Neuronal stem cell (in vitro differentiated cells): Measurements from ENCODE around the gene RNFT1.
A peak's percentile ranks its signal among the peaks of the same experiment; 100 is the strongest.
"Not testable (repeated sequence)": the region's sequence is repeated elsewhere in the genome, so short reads cannot be mapped to it uniquely, and the experiment has no call there.

ENCODE experiments used
- DNase-seq: peaks from one replicate; pipeline ENCODE4 v3.0.0-alpha.2; 2013; ENCODE audit warnings: low spot score
- H2AFZ ChIP-seq: one replicate; pipeline ENCODE4 v1.6.1; 2013; ENCODE audit warnings: mild to moderate bottlenecking, low read length, inconsistent platforms
- H2AK5ac ChIP-seq: 2 replicates; pipeline ENCODE4 v1.6.1; 2013; ENCODE audit warnings: low read depth, mild to moderate bottlenecking, inconsistent platforms, low read length, moderate library complexity, mixed read lengths
- H2BK120ac ChIP-seq: 2 replicates; pipeline ENCODE4 v1.6.1; 2013; ENCODE audit warnings: low read depth, mild to moderate bottlenecking, inconsistent platforms, low read length, moderate library complexity, mixed read lengths
- H2BK12ac ChIP-seq: one replicate; pipeline ENCODE4 v1.6.1; 2013; ENCODE audit warnings: low read length, inconsistent platforms
- H2BK15ac ChIP-seq: 2 replicates; pipeline ENCODE4 v1.6.1; 2013; ENCODE audit warnings: mild to moderate bottlenecking, low read length, inconsistent platforms, mixed read lengths
- H2BK5ac ChIP-seq: one replicate; pipeline ENCODE4 v1.6.1; 2013; ENCODE audit warnings: inconsistent platforms, mild to moderate bottlenecking, low read length, moderate library complexity
- H3K14ac ChIP-seq: one replicate; pipeline ENCODE4 v1.6.1; 2013; ENCODE audit warnings: low read length, inconsistent platforms
- H3K18ac ChIP-seq: 2 replicates; pipeline ENCODE4 v1.6.1; 2013; ENCODE audit warnings: low read length, inconsistent platforms
- H3K23ac ChIP-seq: 2 replicates; pipeline ENCODE4 v1.6.1; 2013; ENCODE audit warnings: low read depth, mild to moderate bottlenecking, mixed read lengths, low read length, inconsistent platforms; ENCODE audit not compliant: poor library complexity
- H3K27ac ChIP-seq: replicated peaks from 3 replicates; pipeline ENCODE4 v1.5.1; 2013; ENCODE audit warnings: low read length, inconsistent platforms
- H3K27me3 ChIP-seq, 3 experiments: 2 replicates each; pipeline ENCODE4 v1.6.1; 2013; ENCODE audit warnings: low read length in 3 of 3, mild to moderate bottlenecking in 2 of 3, inconsistent platforms in 1 of 3, low read depth in 1 of 3, mixed read lengths in 1 of 3, moderate library complexity in 1 of 3; ENCODE audit not compliant: control insufficient read depth in 3 of 3, insufficient read depth in 3 of 3
- H3K36me3 ChIP-seq, 2 donors: replicated peaks in 1 of 2; 2 replicates each; pipeline ENCODE4 v1.6.1; 2013; ENCODE audit warnings: low read length in 2 of 2; ENCODE audit not compliant: control insufficient read depth in 2 of 2, insufficient read depth in 2 of 2
- H3K4ac ChIP-seq: 2 replicates; pipeline ENCODE4 v1.6.1; 2013; ENCODE audit warnings: inconsistent platforms, mild to moderate bottlenecking, low read length, moderate library complexity
- H3K4me1 ChIP-seq, 2 donors: 1 replicate in 1 of 2; 2 replicates in 1 of 2; pipeline ENCODE4 v1.6.1; 2013; ENCODE audit warnings: low read length in 2 of 2, low read depth in 1 of 2; ENCODE audit not compliant: control insufficient read depth in 2 of 2, insufficient read depth in 1 of 2
- H3K4me2 ChIP-seq: one replicate; pipeline ENCODE4 v1.6.1; 2013; ENCODE audit warnings: mild to moderate bottlenecking, low read length, inconsistent platforms; ENCODE audit not compliant: insufficient read depth, poor library complexity, severe bottlenecking
- H3K4me3 ChIP-seq, 2 donors: 2 replicates each; pipeline ENCODE4 v1.5.1; 2013; ENCODE audit warnings: low read length in 2 of 2, mild to moderate bottlenecking in 2 of 2, inconsistent platforms in 1 of 2, moderate library complexity in 1 of 2
- H3K79me1 ChIP-seq: one replicate; pipeline ENCODE4 v1.6.1; 2013; ENCODE audit warnings: low read depth, mild to moderate bottlenecking, inconsistent platforms, low read length, moderate library complexity
- H3K9ac ChIP-seq: one replicate; pipeline ENCODE4 v1.6.1; 2013; ENCODE audit warnings: mild to moderate bottlenecking, low read depth, low read length, inconsistent platforms; ENCODE audit not compliant: poor library complexity
- H3K9me3 ChIP-seq, 2 donors: replicated peaks in 1 of 2; 2 replicates each; pipeline versions ENCODE3 to v1.6.1; 2013; ENCODE audit warnings: low read length in 2 of 2, mild to moderate bottlenecking in 2 of 2, inconsistent platforms in 1 of 2, low read depth in 1 of 2, mixed read lengths in 1 of 2, moderate library complexity in 1 of 2; ENCODE audit not compliant: control insufficient read depth in 2 of 2, insufficient read depth in 1 of 2
- H4K8ac ChIP-seq: one replicate; pipeline ENCODE4 v1.6.1; 2013; ENCODE audit warnings: low read depth, mild to moderate bottlenecking, inconsistent platforms, low read length, moderate library complexity
- H4K91ac ChIP-seq: one replicate; pipeline ENCODE4 v1.6.1; 2013; ENCODE audit warnings: low read length, low read depth, mild to moderate bottlenecking, inconsistent platforms; ENCODE audit not compliant: poor library complexity
- WGBS, 2 donors: extraction: QIAGEN DNeasy Blood & Tissue Kit; methylation state at CpG; one replicate each; pipeline ENCODE4 v1.1.7; 2013; ENCODE audit warnings: missing lambda C conversion rate in 2 of 2, mixed read lengths in 1 of 2; ENCODE audit not compliant: insufficient read length in 2 of 2, insufficient replicate concordance in 1 of 2; ENCODE audit errors: extremely low coverage in 2 of 2; 5-methylcytosine and 5-hydroxymethylcytosine counted together

RNFT1 gene

DNA sequence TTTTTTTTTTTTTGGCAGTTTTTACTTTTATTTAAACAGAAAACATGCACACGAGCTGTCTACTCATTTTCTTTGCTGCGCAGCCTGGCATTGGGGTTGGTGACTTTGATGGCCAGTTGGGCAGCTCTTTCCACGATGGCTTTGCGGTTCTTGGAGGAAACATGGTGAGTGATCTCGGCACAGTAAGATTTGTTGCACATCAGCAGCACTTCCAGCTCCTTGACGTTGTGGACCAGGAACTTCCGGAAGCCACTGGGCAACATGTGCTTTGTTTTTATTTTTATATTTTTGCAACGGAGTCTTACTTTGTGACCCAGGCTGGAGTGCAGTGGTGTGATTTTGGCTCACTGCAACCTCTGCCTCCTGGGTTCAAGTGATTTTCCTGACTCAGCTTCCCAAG lies 8.9 kb upstream of the RNFT1 start:
- not testable (repeated sequence) for H3K36me3 ChIP-seq, H3K27ac ChIP-seq, H4K8ac ChIP-seq, H3K4me2 ChIP-seq, H3K79me1 ChIP-seq, H3K23ac ChIP-seq, H2AK5ac ChIP-seq, H3K4me3 ChIP-seq, H2BK5ac ChIP-seq, H2BK15ac ChIP-seq, H3K9ac ChIP-seq, H2AFZ ChIP-seq, DNase-seq, H3K9me3 ChIP-seq, H3K18ac ChIP-seq, H3K14ac ChIP-seq, H3K27me3 ChIP-seq, H2BK120ac ChIP-seq, H2BK12ac ChIP-seq, H3K4me1 ChIP-seq, H4K91ac ChIP-seq, H3K4ac ChIP-seq
- no CpG with 5 or more reads among the region's 8 CpGs for WGBS, 2 donors

DNA sequence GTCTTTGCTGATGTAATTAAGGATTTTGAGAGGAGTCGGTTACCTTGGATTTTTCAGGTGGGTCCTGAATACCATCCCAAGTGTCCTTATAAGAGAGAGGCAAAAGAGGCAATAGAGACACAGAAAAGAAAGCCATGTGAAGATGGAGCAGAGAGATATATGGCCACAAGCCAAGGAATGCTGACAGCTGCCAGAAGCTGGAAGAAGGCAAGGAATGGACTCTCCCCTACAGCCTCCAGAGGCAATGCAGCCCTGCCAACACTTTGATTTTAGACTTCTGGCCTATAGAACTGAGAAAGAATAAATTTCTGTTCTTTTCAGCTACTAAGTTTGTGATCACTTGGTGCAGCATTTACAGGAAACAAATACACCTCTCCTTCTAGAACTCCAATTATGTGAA lies 8.2 kb upstream of the RNFT1 start:
- Histone ChIP-seq H3K27me3 (no peaks in the 10 kb centered on the region), H2BK12ac (no peak overlapping the region), H2AFZ (no peak overlapping the region), H3K14ac (no peak overlapping the region), H3K4me3 (no peak overlapping the region), H2BK120ac (no peak overlapping the region), H3K9me3 (no peaks in the 10 kb centered on the region), H3K27ac (no peak overlapping the region), H3K23ac (no peak overlapping the region), H3K18ac (no peak overlapping the region), H4K91ac (no peak overlapping the region), H3K9ac (no peak overlapping the region), H3K4me1 (no peaks in the 10 kb centered on the region), H3K4ac (no peak overlapping the region), H3K79me1 (no peaks in the 10 kb centered on the region), H2BK5ac (no peak overlapping the region), H2BK15ac (no peak overlapping the region), H3K36me3 (no peaks in the 10 kb centered on the region), H4K8ac (no peak overlapping the region), H3K4me2 (no peak overlapping the region), H2AK5ac (no peak overlapping the region)
- no CpG with 5 or more reads among the region's 1 CpG for WGBS, 2 donors
- DNase-seq, result no peak

DNA sequence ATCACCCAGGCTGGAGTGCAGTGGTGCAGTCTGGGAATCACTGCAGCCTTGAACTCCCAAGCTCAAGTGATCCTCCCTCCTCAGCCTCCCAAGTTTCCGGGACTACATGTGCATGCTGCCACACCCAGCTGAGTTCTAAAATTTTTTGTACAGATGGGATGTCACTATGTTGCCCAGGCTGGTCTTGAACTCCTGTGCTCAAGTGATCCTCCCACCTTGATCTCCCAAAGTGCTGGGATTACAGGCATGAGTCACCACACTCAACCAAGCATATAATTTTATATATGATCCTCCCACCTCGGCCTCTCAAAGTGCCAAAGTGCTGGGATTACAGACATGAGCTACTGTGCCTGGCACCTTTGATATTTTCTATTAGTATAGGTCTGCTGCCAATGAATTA lies 7.2 kb upstream of the RNFT1 start:
- H3K27ac ChIP-seq, H2BK5ac ChIP-seq, H3K4ac ChIP-seq, H3K18ac ChIP-seq, H2BK120ac ChIP-seq, H2AK5ac ChIP-seq, DNase-seq, H3K4me2 ChIP-seq, H3K4me1 ChIP-seq, H3K9me3 ChIP-seq, H3K4me3 ChIP-seq, H3K36me3 ChIP-seq, H3K14ac ChIP-seq, H3K27me3 ChIP-seq, H2BK12ac ChIP-seq, H3K23ac ChIP-seq, H2BK15ac ChIP-seq, H4K8ac ChIP-seq, H3K9ac ChIP-seq, H2AFZ ChIP-seq, H4K91ac ChIP-seq, H3K79me1 ChIP-seq: not testable (repeated sequence)
- WGBS, 2 donors, result no CpG with 5 or more reads among the region's 2 CpGs

DNA sequence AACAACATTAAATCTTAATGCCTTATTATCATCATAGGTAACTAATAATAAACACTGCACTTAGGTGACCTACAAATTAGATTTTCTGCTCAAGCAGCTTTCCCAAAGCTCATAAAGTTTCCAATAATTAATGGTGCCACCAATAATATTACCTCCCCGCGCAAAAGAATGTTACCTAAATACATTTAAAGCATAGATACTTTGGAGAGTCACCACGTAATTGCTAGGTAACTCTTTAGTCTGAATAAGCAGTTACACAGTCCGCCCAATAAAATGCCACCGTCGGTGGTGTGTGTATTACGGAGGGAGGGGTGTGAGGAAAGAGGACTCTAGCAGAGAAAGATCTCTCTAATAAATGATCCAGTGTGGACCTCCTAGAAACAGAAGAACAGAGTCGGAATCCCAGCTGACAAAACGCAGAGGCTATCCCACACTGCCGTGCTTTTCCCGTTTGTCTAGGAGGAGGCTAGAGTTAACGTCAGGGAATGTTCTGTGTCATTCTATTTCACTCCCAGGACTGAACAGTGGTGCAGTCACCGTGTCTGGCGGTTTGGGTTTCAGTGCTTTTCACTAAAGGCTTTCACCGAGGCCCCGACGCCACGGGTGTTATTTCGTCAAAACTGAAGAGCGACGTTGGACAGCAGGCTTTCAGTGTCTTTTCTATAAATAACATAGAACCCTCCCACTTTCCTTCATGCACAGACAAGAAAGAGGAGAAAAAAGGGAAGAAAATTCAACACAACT lies 630 bp downstream of the RNFT1 start:
- H3K27me3 ChIP-seq, result peaks cover 0 to 3% (median 0%) of the 10 kb centered on the region in 3 experiments
- H2BK120ac ChIP-seq, result no peak overlapping the region
- H2BK12ac ChIP-seq, result no peak overlapping the region
- peak overlapping the region; percentile 96 for H3K18ac ChIP-seq
- no peak overlapping the region for H2AK5ac ChIP-seq
- H3K79me1 ChIP-seq, result no peaks in the 10 kb centered on the region
- no CpG with 5 or more reads among the region's 21 CpGs for WGBS, 2 donors
- H4K8ac ChIP-seq, result no peak overlapping the region
- H3K27ac ChIP-seq, result no peak overlapping the region
- no peaks in the 10 kb centered on the region for H3K9me3 ChIP-seq
- no peak overlapping the region for H3K14ac ChIP-seq
- peak overlapping the region; percentile 89 to 96 for H3K4me3 ChIP-seq
- H4K91ac ChIP-seq, result no peak overlapping the region
- DNase-seq, result no peak
- no peak overlapping the region for H2BK15ac ChIP-seq
- no peak overlapping the region for H3K23ac ChIP-seq
- peak overlapping the region; percentile 100 for H2AFZ ChIP-seq
- H3K4me1 ChIP-seq, result peaks cover 0 to 2% of the 10 kb centered on the region in 2 donors
- H3K9ac ChIP-seq, result no peak overlapping the region
- no peak overlapping the region for H3K4ac ChIP-seq
- H2BK5ac ChIP-seq, result no peak overlapping the region
- H3K36me3 ChIP-seq, result peaks cover 3 to 20% of the 10 kb centered on the region in 2 donors
- peak overlapping the region; percentile 85 for H3K4me2 ChIP-seq
